CD14-positive monocyte (primary cell): ENCODE measurements around the gene EIF4G2. TPM values are rescaled to one million over a fixed set of nuclear protein-coding genes. Genes with fewer than 3 reads are reported as not detected.
A peak's percentile ranks its signal among the peaks of the same experiment; 100 is the strongest.

ENCODE experiments used
- DNase-seq, 3 donors: peaks; one replicate each; pipeline ENCODE4 v3.0.0-alpha.2; 2011 to 2022
- H2AFZ ChIP-seq: 2 replicates; pipeline ENCODE4 v1.6.0; 2012; ENCODE audit warnings: mild to moderate bottlenecking, low read depth, low read length, inconsistent platforms; ENCODE audit not compliant: insufficient read depth, poor library complexity, severe bottlenecking
- H3K27ac ChIP-seq, 2 donors: 1 replicate in 1 of 2; 2 replicates in 1 of 2; pipeline ENCODE4 v1.5.1; 2012 to 2013; ENCODE audit warnings: low read length in 2 of 2, control low read depth in 1 of 2, inconsistent platforms in 1 of 2, low read depth in 1 of 2, mild to moderate bottlenecking in 1 of 2
- H3K27me3 ChIP-seq, 2 donors: one replicate each; pipeline versions ENCODE4 v1.6.0 to v1.6.1; 2011 to 2013; ENCODE audit warnings: low read length in 2 of 2; ENCODE audit not compliant: control insufficient read depth in 2 of 2, insufficient read depth in 2 of 2
- H3K36me3 ChIP-seq, 2 donors: replicated peaks in 1 of 2; 1 replicate in 1 of 2; 2 replicates in 1 of 2; pipeline versions ENCODE4 v1.5.1 to v1.6.1; 2012 to 2013; ENCODE audit warnings: low read length in 2 of 2, control low read depth in 1 of 2, inconsistent platforms in 1 of 2, mild to moderate bottlenecking in 1 of 2; ENCODE audit not compliant: insufficient read depth in 2 of 2, control insufficient read depth in 1 of 2
- H3K4me1 ChIP-seq, 2 donors: 1 replicate in 1 of 2; 2 replicates in 1 of 2; pipeline versions ENCODE4 v1.5.1 to v1.6.1; 2012 to 2013; ENCODE audit warnings: low read length in 2 of 2, control low read depth in 1 of 2, inconsistent platforms in 1 of 2, mild to moderate bottlenecking in 1 of 2, moderate library complexity in 1 of 2; ENCODE audit not compliant: insufficient read depth in 2 of 2, control insufficient read depth in 1 of 2
- H3K4me2 ChIP-seq: replicated peaks from 2 replicates; pipeline ENCODE3; 2012; ENCODE audit warnings: low read length, moderate library complexity, mild to moderate bottlenecking; ENCODE audit not compliant: poor library complexity, severe bottlenecking; ENCODE audit errors: extremely low read depth
- H3K4me3 ChIP-seq, 3 experiments: fragments of 200-600 bp in 1 of 3; sonication (generic) in 1 of 3; replicated peaks in 1 of 3; 1 replicate in 2 of 3; 2 replicates in 1 of 3; pipeline ENCODE4 v1.5.1; 2011 to 2013; ENCODE audit warnings: low read length in 3 of 3, mild to moderate bottlenecking in 3 of 3, control low read depth in 2 of 3, low read depth in 2 of 3, inconsistent platforms in 1 of 3, moderate library complexity in 1 of 3
- H3K79me2 ChIP-seq: 2 replicates; pipeline ENCODE4 v1.6.0; 2012; ENCODE audit warnings: mild to moderate bottlenecking, control low read depth, inconsistent platforms, low read length, moderate library complexity; ENCODE audit not compliant: insufficient read depth
- H3K9ac ChIP-seq: 2 replicates; pipeline ENCODE4 v1.6.0; 2017; ENCODE audit warnings: low read length, mild to moderate bottlenecking; ENCODE audit not compliant: insufficient read depth, poor library complexity, severe bottlenecking
- H3K9me3 ChIP-seq, 2 donors: replicated peaks in 1 of 2; 1 replicate in 1 of 2; 2 replicates in 1 of 2; pipeline versions ENCODE4 v1.5.1 to v1.6.1; 2012 to 2013; ENCODE audit warnings: low read length in 2 of 2, control low read depth in 1 of 2; ENCODE audit not compliant: control insufficient read depth in 1 of 2, insufficient read depth in 1 of 2
- H4K20me1 ChIP-seq: 2 replicates; pipeline ENCODE4 v1.6.0; 2012; ENCODE audit warnings: mild to moderate bottlenecking, low read length, control low read depth, moderate library complexity; ENCODE audit not compliant: insufficient read depth
- H3K27ac Mint-ChIP-seq, 7 donors: one replicate each; pipeline ENCODE4 v1.8.0; 2020; ENCODE audit warnings: mild to moderate bottlenecking in 7 of 7, mixed read lengths in 7 of 7, moderate library complexity in 6 of 7, inconsistent platforms in 2 of 7
- H3K27me3 Mint-ChIP-seq, 3 donors: one replicate each; pipeline ENCODE4 v1.8.0; 2021 to 2022; ENCODE audit warnings: low read depth in 3 of 3, mild to moderate bottlenecking in 3 of 3, mixed read lengths in 3 of 3, moderate library complexity in 3 of 3, inconsistent platforms in 1 of 3
- H3K36me3 Mint-ChIP-seq, 2 donors: one replicate each; pipeline ENCODE4 v1.8.0; 2020; ENCODE audit warnings: mixed read lengths in 2 of 2, inconsistent platforms in 1 of 2, mild to moderate bottlenecking in 1 of 2
- H3K4me1 Mint-ChIP-seq: one replicate; pipeline ENCODE4 v1.8.0; 2020; ENCODE audit warnings: mild to moderate bottlenecking, mixed read lengths
- H3K4me3 Mint-ChIP-seq, 2 donors: one replicate each; pipeline ENCODE4 v1.8.0; 2020; ENCODE audit warnings: mild to moderate bottlenecking in 2 of 2, mixed read lengths in 2 of 2, moderate library complexity in 1 of 2
- H3K9me3 Mint-ChIP-seq, 7 donors: one replicate each; pipeline ENCODE4 v1.8.0; 2020 to 2022; ENCODE audit warnings: mixed read lengths in 7 of 7, mild to moderate bottlenecking in 6 of 7, moderate library complexity in 6 of 7, inconsistent platforms in 2 of 7
- WGBS: methylation state at CpG from one replicate; pipeline ENCODE4 v1.1.5; 2013; ENCODE audit warnings: missing lambda C conversion rate; ENCODE audit not compliant: insufficient coverage; 5-methylcytosine and 5-hydroxymethylcytosine counted together
- intact Hi-C, 2 donors: fragments of 100-400 bp; cut with micrococcal nuclease; formaldehyde crosslinking; loops; one replicate each; pipeline versions ENCODE4 v1.15.0 to v1.15.1; 2023
- polyA plus RNA-seq, 3 donors: library from polyadenylated mRNA; depleted of rRNA in 1 of 3; unstranded in 2 of 3; stranded (reverse) in 1 of 3; fragments of 300-500 nt in 2 of 3; fragments of >200 nt in 1 of 3; fragmentation: Illumina TruSeq in 2 of 3; gene quantifications; 1 replicate in 2 of 3; 2 replicates in 1 of 3; pipeline ENCODE4 v1.2.3, GENCODE V29; 2012 to 2021
- TF ChIP-seq, protein P1 (sequence below): fragments of 200-600 bp; IDR thresholded peaks from one replicate; pipeline ENCODE4 v1.8.0; 2022; ENCODE audit warnings: antibody characterized with exemption, mild to moderate bottlenecking

The EIF4G2 gene
- polyA plus RNA-seq, 3 donors, result 334 to 439 (median 386) TPM

DNA sequence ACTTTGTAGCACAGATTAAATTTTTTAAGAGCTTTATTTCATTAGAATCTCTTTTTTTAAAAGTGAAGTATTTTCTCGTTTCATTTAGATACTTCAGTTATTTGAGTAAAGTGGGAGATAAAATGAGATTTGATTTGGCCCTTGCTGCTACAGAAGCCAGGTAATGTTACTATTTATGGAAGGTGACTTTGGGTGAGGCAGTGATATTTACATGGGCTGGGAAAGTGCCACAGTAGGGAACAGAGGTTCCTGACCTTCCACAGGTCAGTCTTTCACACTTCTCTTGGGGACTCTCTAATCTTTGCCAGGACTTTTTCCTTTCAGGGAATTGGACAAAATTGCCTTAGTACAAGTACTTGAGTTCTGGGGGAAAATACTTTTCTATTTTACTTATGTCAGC, 37.3 kb downstream of the EIF4G2 start:
- Histone ChIP-seq H3K27me3 (no peaks in the 10 kb centered on the region), H3K4me3 (no peak overlapping the region), H3K36me3 (peaks cover 5 to 43% of the 10 kb centered on the region in 2 donors), H3K4me2 (no peak overlapping the region), H4K20me1 (no peaks in the 10 kb centered on the region), H3K79me2 (no peaks in the 10 kb centered on the region), H2AFZ (no peak overlapping the region), H3K9me3 (no peaks in the 10 kb centered on the region), H3K4me1 (no peaks in the 10 kb centered on the region), H3K27ac (no peak overlapping the region), H3K9ac (no peak overlapping the region)
- H3K4me1 Mint-ChIP-seq, result no peaks in the 10 kb centered on the region
- no peaks in the 10 kb centered on the region for H3K9me3 Mint-ChIP-seq
- no peak overlapping the region for H3K27ac Mint-ChIP-seq
- TF ChIP-seq, protein P1, sequence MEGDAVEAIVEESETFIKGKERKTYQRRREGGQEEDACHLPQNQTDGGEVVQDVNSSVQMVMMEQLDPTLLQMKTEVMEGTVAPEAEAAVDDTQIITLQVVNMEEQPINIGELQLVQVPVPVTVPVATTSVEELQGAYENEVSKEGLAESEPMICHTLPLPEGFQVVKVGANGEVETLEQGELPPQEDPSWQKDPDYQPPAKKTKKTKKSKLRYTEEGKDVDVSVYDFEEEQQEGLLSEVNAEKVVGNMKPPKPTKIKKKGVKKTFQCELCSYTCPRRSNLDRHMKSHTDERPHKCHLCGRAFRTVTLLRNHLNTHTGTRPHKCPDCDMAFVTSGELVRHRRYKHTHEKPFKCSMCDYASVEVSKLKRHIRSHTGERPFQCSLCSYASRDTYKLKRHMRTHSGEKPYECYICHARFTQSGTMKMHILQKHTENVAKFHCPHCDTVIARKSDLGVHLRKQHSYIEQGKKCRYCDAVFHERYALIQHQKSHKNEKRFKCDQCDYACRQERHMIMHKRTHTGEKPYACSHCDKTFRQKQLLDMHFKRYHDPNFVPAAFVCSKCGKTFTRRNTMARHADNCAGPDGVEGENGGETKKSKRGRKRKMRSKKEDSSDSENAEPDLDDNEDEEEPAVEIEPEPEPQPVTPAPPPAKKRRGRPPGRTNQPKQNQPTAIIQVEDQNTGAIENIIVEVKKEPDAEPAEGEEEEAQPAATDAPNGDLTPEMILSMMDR, result no peak
- no peaks in the 10 kb centered on the region for H3K27me3 Mint-ChIP-seq
- DNase-seq, result no peak
- WGBS, result no CpG with 5 or more reads among the region's 1 CpG
- intact Hi-C loops, result no loop called here
- H3K4me3 Mint-ChIP-seq, result no peak overlapping the region
- H3K36me3 Mint-ChIP-seq, result peaks cover 56 to 63% of the 10 kb centered on the region in 2 donors

DNA sequence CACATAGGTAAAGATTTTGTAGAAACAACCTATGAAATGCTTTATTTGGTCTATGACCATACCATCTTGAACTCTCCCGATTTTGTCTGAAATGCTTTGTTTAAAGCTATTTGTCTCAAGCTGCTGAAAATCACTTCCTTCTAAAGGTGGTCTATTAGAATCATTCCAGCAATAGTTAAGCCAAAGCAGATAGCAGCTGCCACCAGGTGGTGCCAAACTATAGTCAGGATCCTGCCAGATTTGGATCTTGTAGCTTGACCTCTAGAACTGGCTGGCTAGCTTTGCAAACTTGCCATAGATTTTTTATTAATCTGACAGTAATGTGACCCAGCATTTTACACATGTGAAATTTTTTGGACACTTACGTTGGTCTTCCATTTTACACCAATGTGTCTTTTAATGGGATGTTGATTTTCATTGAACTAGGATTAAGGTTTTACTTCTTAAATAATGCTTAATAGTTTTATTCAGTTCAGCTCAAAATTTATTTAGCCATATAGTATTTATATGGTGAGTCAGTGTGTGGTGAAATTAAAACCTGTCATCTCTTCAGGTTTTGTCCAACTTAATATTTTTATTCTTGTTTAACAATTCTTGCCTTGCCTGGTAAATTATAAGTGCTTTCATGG, 38.0 kb downstream of the EIF4G2 start:
- H3K9ac ChIP-seq, result no peak overlapping the region
- H3K4me2 ChIP-seq, result no peak overlapping the region
- no peaks in the 10 kb centered on the region for H4K20me1 ChIP-seq
- no peaks in the 10 kb centered on the region for H3K9me3 ChIP-seq
- Mint-ChIP-seq H3K4me3 (no peak overlapping the region), H3K27ac (no peak overlapping the region), H3K4me1 (no peaks in the 10 kb centered on the region), H3K36me3 (peaks cover 49 to 62% of the 10 kb centered on the region in 2 donors), H3K9me3 (no peaks in the 10 kb centered on the region), H3K27me3 (no peaks in the 10 kb centered on the region)
- H3K4me3 ChIP-seq, result no peak overlapping the region
- H3K4me1 ChIP-seq, result no peaks in the 10 kb centered on the region
- H3K27ac ChIP-seq, result no peak overlapping the region
- peaks cover 0 to 37% of the 10 kb centered on the region in 2 donors for H3K36me3 ChIP-seq
- no peak overlapping the region for H2AFZ ChIP-seq
- H3K79me2 ChIP-seq, result no peaks in the 10 kb centered on the region
- TF ChIP-seq, protein P1, result peak; percentile 70
- H3K27me3 ChIP-seq, result no peaks in the 10 kb centered on the region
- intact Hi-C loops, result no loop called here
- WGBS, result no CpG with 5 or more reads among the region's 2 CpGs
- DNase-seq, result peak; percentile 20 to 35 (median 22)
